ENCODE measurements around the gene ZBTB12. TPM values are rescaled to one million over a fixed set of nuclear protein-coding genes. Genes with fewer than 3 reads are reported as not detected.
"Not testable (repeated sequence)": the region's sequence is repeated elsewhere in the genome, so short reads cannot be mapped to it uniquely, and the experiment has no call there.

ZBTB12 gene
- total and polyA plus RNA-seq, 2 experiments from 2014 or later, result 4.4 TPM; not detected in 1

GRCh38 chr6:31933537-31933936 is 31.7 kb upstream of the ZBTB12 start:
- no peaks in the 10 kb centered on the region for H3K9me2 ChIP-seq (replicated peaks; ENCODE audit: insufficient read depth)
- no peaks in the 10 kb centered on the region for H3K27me3 ChIP-seq
- H2AFZ ChIP-seq, result no peak overlapping the region
- H3K4me3 ChIP-seq, result no peak overlapping the region
- no peak overlapping the region for H3K27ac ChIP-seq
- no peak overlapping the region for H3K4me2 ChIP-seq
- TF ChIP-seq CTCF (IDR thresholded peaks at IDR 0.05; ENCODE audit: poor library complexity) (no peak), EZH2phosphoT487 (IDR thresholded peaks at IDR 0.05; ENCODE audit: low read depth, severe bottlenecking, unreplicated experiment) (no peak), EZH2 (IDR thresholded peaks at IDR 0.05; ENCODE audit: borderline replicate concordance) (no peak)
- no peaks in the 10 kb centered on the region for H4K20me1 ChIP-seq (ENCODE audit: insufficient read depth, poor library complexity, severe bottlenecking)
- DNase-seq (ENCODE audit: low spot score), result no peak
- no peaks in the 10 kb centered on the region for H3K4me1 ChIP-seq (ENCODE audit: insufficient read depth)
- H3K9me3 ChIP-seq (ENCODE audit: low read depth), result no peaks in the 10 kb centered on the region
- no peaks in the 10 kb centered on the region for H3K79me2 ChIP-seq
- 93% methylated on average over 19 of the region's 19 CpGs for WGBS (ENCODE audit: low lambda C conversion rate, missing lambda C conversion rate)
- H3K36me3 ChIP-seq (replicated peaks; ENCODE audit: insufficient read depth, low read depth), result no peaks in the 10 kb centered on the region

GRCh38 chr6:31932137-31932536 is 30.3 kb upstream of the ZBTB12 start:
- not testable (repeated sequence) for H3K27me3 ChIP-seq; H3K9me3 ChIP-seq (ENCODE audit: low read depth); H3K4me1 ChIP-seq (ENCODE audit: insufficient read depth); H2AFZ ChIP-seq; H3K36me3 ChIP-seq (replicated peaks; ENCODE audit: insufficient read depth, low read depth); H3K9me2 ChIP-seq (replicated peaks; ENCODE audit: insufficient read depth); H4K20me1 ChIP-seq (ENCODE audit: insufficient read depth, poor library complexity, severe bottlenecking); H3K4me3 ChIP-seq; H3K79me2 ChIP-seq; H3K4me2 ChIP-seq; DNase-seq (ENCODE audit: low spot score); H3K27ac ChIP-seq
- WGBS (ENCODE audit: low lambda C conversion rate, missing lambda C conversion rate), result 100% methylated on average over 7 of the region's 32 CpGs

- no peak overlapping the region for H3K4me3 ChIP-seq
- WGBS (ENCODE audit: low lambda C conversion rate, missing lambda C conversion rate), result 92% methylated on average over 1 of the region's 1 CpG
- H4K20me1 ChIP-seq (ENCODE audit: insufficient read depth, poor library complexity, severe bottlenecking), result no peaks in the 10 kb centered on the region
- H3K9me3 ChIP-seq (ENCODE audit: low read depth), result no peaks in the 10 kb centered on the region
- no peaks in the 10 kb centered on the region for H3K27me3 ChIP-seq
- DNase-seq (ENCODE audit: low spot score), result no peak
- H3K79me2 ChIP-seq, result no peaks in the 10 kb centered on the region
- no peak overlapping the region for H2AFZ ChIP-seq
- no peaks in the 10 kb centered on the region for H3K9me2 ChIP-seq (replicated peaks; ENCODE audit: insufficient read depth)
- no peaks in the 10 kb centered on the region for H3K4me1 ChIP-seq (ENCODE audit: insufficient read depth)
- no peak overlapping the region for H3K4me2 ChIP-seq
- TF ChIP-seq EZH2 (IDR thresholded peaks at IDR 0.05; ENCODE audit: borderline replicate concordance), result no peak
- TF ChIP-seq CTCF (IDR thresholded peaks at IDR 0.05; ENCODE audit: poor library complexity), result no peak
- TF ChIP-seq EZH2phosphoT487 (IDR thresholded peaks at IDR 0.05; ENCODE audit: low read depth, severe bottlenecking, unreplicated experiment), result no peak
- no peaks in the 10 kb centered on the region for H3K36me3 ChIP-seq (replicated peaks; ENCODE audit: insufficient read depth, low read depth)
- no peak overlapping the region for H3K27ac ChIP-seq
Observed at GRCh38 chr6:31930962-31931361, 29.1 kb upstream of the ZBTB12 start.

GRCh38 chr6:31928672-31928939 is 26.7 kb upstream of the ZBTB12 start:
- Histone ChIP-seq H3K4me3 (no peak overlapping the region), H3K9me3 (ENCODE audit: low read depth) (no peaks in the 10 kb centered on the region), H3K27me3 (no peaks in the 10 kb centered on the region), H3K36me3 (replicated peaks; ENCODE audit: insufficient read depth, low read depth) (no peaks in the 10 kb centered on the region), H3K4me1 (ENCODE audit: insufficient read depth) (no peaks in the 10 kb centered on the region), H3K9me2 (replicated peaks; ENCODE audit: insufficient read depth) (no peaks in the 10 kb centered on the region), H3K79me2 (no peaks in the 10 kb centered on the region), H3K4me2 (no peak overlapping the region), H4K20me1 (ENCODE audit: insufficient read depth, poor library complexity, severe bottlenecking) (no peaks in the 10 kb centered on the region), H2AFZ (no peak overlapping the region), H3K27ac (no peak overlapping the region)
- WGBS (ENCODE audit: low lambda C conversion rate, missing lambda C conversion rate), result 90% methylated on average over 9 of the region's 9 CpGs
- DNase-seq (ENCODE audit: low spot score), result no peak
- TF ChIP-seq EZH2phosphoT487 (IDR thresholded peaks at IDR 0.05; ENCODE audit: low read depth, severe bottlenecking, unreplicated experiment), result no peak
- TF ChIP-seq CTCF (IDR thresholded peaks at IDR 0.05; ENCODE audit: poor library complexity), result no peak
- TF ChIP-seq EZH2 (IDR thresholded peaks at IDR 0.05; ENCODE audit: borderline replicate concordance), result no peak

Measured in hepatocyte (in vitro differentiated cells).